HepG2 (cell line): ENCODE results near the gene HNRNPL. TPM values are rescaled to one million over a fixed set of nuclear protein-coding genes. Genes with fewer than 3 reads are reported as not detected.

Source experiments
- BORCS8-MEF2B ChIP-seq: sonication (generic); formaldehyde crosslinking; IDR thresholded peaks from 2 replicates; pipeline ENCODE4 v1.8.0; 2022; ENCODE audit warnings: mild to moderate bottlenecking, missing genetic modification reagents
- CBX1 ChIP-seq: IDR thresholded peaks from one replicate; pipeline ENCODE4 v1.6.1; 2016; ENCODE audit warnings: antibody characterized with exemption, low read depth
- EEA1 ChIP-seq: sonication (generic); formaldehyde crosslinking; IDR thresholded peaks from 2 replicates; pipeline ENCODE4 v1.5.1; 2020; ENCODE audit warnings: mild to moderate bottlenecking, missing genetic modification reagents, borderline replicate concordance
- ESRRA ChIP-seq: sonication (generic); formaldehyde crosslinking; IDR thresholded peaks from 2 replicates; pipeline ENCODE4 v1.5.1; 2020; ENCODE audit warnings: mild to moderate bottlenecking, low read depth, missing genetic modification reagents
- JUND ChIP-seq: sonication (generic); formaldehyde crosslinking; IDR thresholded peaks from 2 replicates; pipeline ENCODE4 v1.8.0; 2022; ENCODE audit warnings: mild to moderate bottlenecking, missing genetic modification reagents
- NCOA5 ChIP-seq: sonication (generic); formaldehyde crosslinking; IDR thresholded peaks from 2 replicates; pipeline ENCODE4 v1.4.0; 2020; ENCODE audit warnings: missing genetic modification reagents
- PHF21A ChIP-seq: sonication (generic); formaldehyde crosslinking; IDR thresholded peaks from 2 replicates; pipeline ENCODE4 v1.5.0; 2020; ENCODE audit warnings: mild to moderate bottlenecking, missing genetic modification reagents
- POLR2A ChIP-seq, 2 experiments: IDR thresholded peaks; 2 replicates each; pipeline ENCODE4 v1.6.1; 2011; ENCODE audit warnings: low read depth in 2 of 2, low read length in 2 of 2, mild to moderate bottlenecking in 1 of 2, moderate library complexity in 1 of 2; ENCODE audit not compliant: insufficient read depth in 1 of 2
- SRF ChIP-seq: IDR thresholded peaks from 2 replicates; pipeline ENCODE4 v1.6.1; 2011; ENCODE audit warnings: mild to moderate bottlenecking, low read depth, low read length, moderate library complexity
- ZNF329 ChIP-seq: sonication (generic); formaldehyde crosslinking; IDR thresholded peaks from 2 replicates; pipeline ENCODE4 v1.9.0; 2021; ENCODE audit warnings: low read depth, mild to moderate bottlenecking, missing genetic modification reagents
- ZNF333 ChIP-seq: sonication (generic); formaldehyde crosslinking; IDR thresholded peaks from 2 replicates; pipeline ENCODE4 v1.4.0; 2020; ENCODE audit warnings: mild to moderate bottlenecking, missing genetic modification reagents, borderline replicate concordance
- ZNF556 ChIP-seq: sonication (generic); formaldehyde crosslinking; IDR thresholded peaks from 2 replicates; pipeline ENCODE4 v1.4.0; 2020; ENCODE audit warnings: mild to moderate bottlenecking, missing genetic modification reagents, borderline replicate concordance
- ZNF605 ChIP-seq: sonication (generic); formaldehyde crosslinking; IDR thresholded peaks from 2 replicates; pipeline ENCODE4 v1.8.0; 2022; ENCODE audit warnings: mild to moderate bottlenecking, missing genetic modification reagents
- ZNF607 ChIP-seq: sonication (generic); formaldehyde crosslinking; IDR thresholded peaks from 2 replicates; pipeline ENCODE4 v1.5.1; 2020; ENCODE audit warnings: missing genetic modification reagents, mild to moderate bottlenecking, borderline replicate concordance
- ZNF660 ChIP-seq: sonication (generic); formaldehyde crosslinking; IDR thresholded peaks from 2 replicates; pipeline ENCODE4 v1.5.1; 2020; ENCODE audit warnings: mild to moderate bottlenecking, low read depth, missing genetic modification reagents, borderline replicate concordance
- polyA plus RNA-seq, 8 experiments: library from polyadenylated mRNA; depleted of rRNA in 3 of 8; stranded (reverse) in 7 of 8; unstranded in 1 of 8; fragments of >200 nt; fragmentation: Illumina TruSeq in 4 of 8; extraction: Trizol in 4 of 8; gene quantifications; 2 replicates each; pipeline versions ENCODE4 v1.2.1 to v1.2.3, GENCODE V29; 2011 to 2016; ENCODE audit warnings: low read depth in 4 of 8, missing spikeins in 1 of 8, mixed read lengths in 1 of 8; ENCODE audit not compliant: insufficient read depth in 1 of 8
- total RNA-seq, 5 experiments: library from RNA; depleted of rRNA; stranded (reverse); fragments of >200 nt; fragmentation: Illumina TruSeq; extraction: Trizol; gene quantifications; 2 replicates each; pipeline ENCODE4 v1.2.3, GENCODE V29; 2016; ENCODE audit warnings: low read depth in 1 of 5
- TF ChIP-seq, protein P1 (sequence below): sonication (generic); formaldehyde crosslinking; IDR thresholded peaks from 2 replicates; pipeline ENCODE4 v1.5.0; 2020; ENCODE audit warnings: missing genetic modification reagents
- TF ChIP-seq, protein P2 (sequence below): sonication (generic); formaldehyde crosslinking; IDR thresholded peaks from 2 replicates; pipeline ENCODE4 v1.5.0; 2020; ENCODE audit warnings: missing genetic modification reagents, mild to moderate bottlenecking, borderline replicate concordance
- TF ChIP-seq, protein P3 (sequence below): sonication (generic); formaldehyde crosslinking; IDR thresholded peaks from 2 replicates; pipeline ENCODE4 v1.4.0; 2020; ENCODE audit warnings: missing genetic modification reagents
- TF ChIP-seq, protein P4 (sequence below): sonication (generic); formaldehyde crosslinking; IDR thresholded peaks from 2 replicates; pipeline ENCODE4 v1.5.0; 2020; ENCODE audit warnings: mild to moderate bottlenecking, missing genetic modification reagents, borderline replicate concordance
- TF ChIP-seq, protein P5 (sequence below): sonication (generic); formaldehyde crosslinking; IDR thresholded peaks from 2 replicates; pipeline ENCODE4 v1.5.0; 2020; ENCODE audit warnings: mild to moderate bottlenecking, missing genetic modification reagents, moderate library complexity

Gene HNRNPL
- total and polyA plus RNA-seq, 2 of the 13 experiments (the other 11 are each of a cell fraction or from before 2014, with no cell fraction given), result 156 to 278 TPM

DNA sequence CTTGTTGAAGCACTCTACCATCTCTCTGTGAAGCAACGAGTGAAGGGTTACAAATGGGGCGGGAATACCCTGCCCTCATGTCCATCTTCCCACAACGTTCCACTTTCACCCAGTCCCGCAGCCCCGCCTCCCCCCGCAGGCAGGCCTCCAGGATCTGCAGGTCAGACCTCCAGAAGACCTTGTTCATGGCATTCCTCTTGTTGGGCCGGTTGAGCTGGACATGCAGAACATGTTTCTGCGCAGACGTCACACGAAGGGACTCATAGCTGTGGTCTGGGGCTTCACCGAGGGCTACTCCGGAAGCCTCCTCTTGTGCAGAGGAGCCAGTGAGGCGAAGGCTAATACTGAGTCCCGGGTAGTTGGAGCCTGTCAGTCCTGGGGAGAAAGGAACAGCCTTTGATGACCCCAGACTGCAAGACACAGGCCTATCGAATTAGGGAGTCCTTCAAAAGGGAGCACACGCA is 18.6 kb downstream of the HNRNPL start (continued):
- TF ChIP-seq ZNF607 (CRISPR knock-in tag) (peak; percentile 76), BORCS8-MEF2B (peak; percentile 13; the same call in 1 of the 2 replicates), CBX1 (no peak), SRF (no peak), ZNF556 (CRISPR knock-in tag) (peak; percentile 37), NCOA5 (CRISPR knock-in tag) (no peak), ZNF660 (no peak), ZNF333 (no peak), ZNF605 (no peak), ESRRA (CRISPR knock-in tag) (no peak; the same call in 1 of the 2 replicates), POLR2A (IDR thresholded peaks at IDR 0.05; ENCODE audit: insufficient read depth in 1 of 2, low read depth in 2 of 2, low read length in 2 of 2) (peak in 1 of 2 experiments; percentile 69; a peak in 1 of 4 replicates), EEA1 (peak; percentile 86; the same call in 1 of the 2 replicates), PHF21A (CRISPR knock-in tag) (no peak; the same call in 1 of the 2 replicates), JUND (CRISPR knock-in tag) (no peak; the same call in 1 of the 2 replicates), ZNF329 (CRISPR knock-in tag) (no peak; the same call in 1 of the 2 replicates)
- TF ChIP-seq, protein P1, sequence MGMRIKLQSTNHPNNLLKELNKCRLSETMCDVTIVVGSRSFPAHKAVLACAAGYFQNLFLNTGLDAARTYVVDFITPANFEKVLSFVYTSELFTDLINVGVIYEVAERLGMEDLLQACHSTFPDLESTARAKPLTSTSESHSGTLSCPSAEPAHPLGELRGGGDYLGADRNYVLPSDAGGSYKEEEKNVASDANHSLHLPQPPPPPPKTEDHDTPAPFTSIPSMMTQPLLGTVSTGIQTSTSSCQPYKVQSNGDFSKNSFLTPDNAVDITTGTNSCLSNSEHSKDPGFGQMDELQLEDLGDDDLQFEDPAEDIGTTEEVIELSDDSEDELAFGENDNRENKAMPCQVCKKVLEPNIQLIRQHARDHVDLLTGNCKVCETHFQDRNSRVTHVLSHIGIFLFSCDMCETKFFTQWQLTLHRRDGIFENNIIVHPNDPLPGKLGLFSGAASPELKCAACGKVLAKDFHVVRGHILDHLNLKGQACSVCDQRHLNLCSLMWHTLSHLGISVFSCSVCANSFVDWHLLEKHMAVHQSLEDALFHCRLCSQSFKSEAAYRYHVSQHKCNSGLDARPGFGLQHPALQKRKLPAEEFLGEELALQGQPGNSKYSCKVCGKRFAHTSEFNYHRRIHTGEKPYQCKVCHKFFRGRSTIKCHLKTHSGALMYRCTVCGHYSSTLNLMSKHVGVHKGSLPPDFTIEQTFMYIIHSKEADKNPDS (CRISPR knock-in tag), result no peak
- TF ChIP-seq, protein P2, sequence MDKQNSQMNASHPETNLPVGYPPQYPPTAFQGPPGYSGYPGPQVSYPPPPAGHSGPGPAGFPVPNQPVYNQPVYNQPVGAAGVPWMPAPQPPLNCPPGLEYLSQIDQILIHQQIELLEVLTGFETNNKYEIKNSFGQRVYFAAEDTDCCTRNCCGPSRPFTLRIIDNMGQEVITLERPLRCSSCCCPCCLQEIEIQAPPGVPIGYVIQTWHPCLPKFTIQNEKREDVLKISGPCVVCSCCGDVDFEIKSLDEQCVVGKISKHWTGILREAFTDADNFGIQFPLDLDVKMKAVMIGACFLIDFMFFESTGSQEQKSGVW (CRISPR knock-in tag), result no peak
- TF ChIP-seq, protein P3, sequence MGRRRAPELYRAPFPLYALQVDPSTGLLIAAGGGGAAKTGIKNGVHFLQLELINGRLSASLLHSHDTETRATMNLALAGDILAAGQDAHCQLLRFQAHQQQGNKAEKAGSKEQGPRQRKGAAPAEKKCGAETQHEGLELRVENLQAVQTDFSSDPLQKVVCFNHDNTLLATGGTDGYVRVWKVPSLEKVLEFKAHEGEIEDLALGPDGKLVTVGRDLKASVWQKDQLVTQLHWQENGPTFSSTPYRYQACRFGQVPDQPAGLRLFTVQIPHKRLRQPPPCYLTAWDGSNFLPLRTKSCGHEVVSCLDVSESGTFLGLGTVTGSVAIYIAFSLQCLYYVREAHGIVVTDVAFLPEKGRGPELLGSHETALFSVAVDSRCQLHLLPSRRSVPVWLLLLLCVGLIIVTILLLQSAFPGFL (CRISPR knock-in tag), result no peak
- TF ChIP-seq, protein P4, sequence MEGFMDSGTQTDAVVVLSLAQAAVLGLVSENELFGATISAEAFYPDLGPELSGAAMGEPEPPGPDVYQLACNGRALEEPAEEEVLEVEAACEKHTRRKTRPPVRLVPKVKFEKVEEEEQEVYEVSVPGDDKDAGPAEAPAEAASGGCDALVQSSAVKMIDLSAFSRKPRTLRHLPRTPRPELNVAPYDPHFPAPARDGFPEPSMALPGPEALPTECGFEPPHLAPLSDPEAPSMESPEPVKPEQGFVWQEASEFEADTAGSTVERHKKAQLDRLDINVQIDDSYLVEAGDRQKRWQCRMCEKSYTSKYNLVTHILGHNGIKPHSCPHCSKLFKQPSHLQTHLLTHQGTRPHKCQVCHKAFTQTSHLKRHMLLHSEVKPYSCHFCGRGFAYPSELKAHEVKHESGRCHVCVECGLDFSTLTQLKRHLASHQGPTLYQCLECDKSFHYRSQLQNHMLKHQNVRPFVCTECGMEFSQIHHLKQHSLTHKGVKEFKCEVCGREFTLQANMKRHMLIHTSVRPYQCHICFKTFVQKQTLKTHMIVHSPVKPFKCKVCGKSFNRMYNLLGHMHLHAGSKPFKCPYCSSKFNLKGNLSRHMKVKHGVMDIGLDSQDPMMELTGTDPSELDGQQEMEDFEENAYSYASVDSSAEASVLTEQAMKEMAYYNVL, result no peak; the same call in 1 of the 2 replicates
- TF ChIP-seq, protein P5, sequence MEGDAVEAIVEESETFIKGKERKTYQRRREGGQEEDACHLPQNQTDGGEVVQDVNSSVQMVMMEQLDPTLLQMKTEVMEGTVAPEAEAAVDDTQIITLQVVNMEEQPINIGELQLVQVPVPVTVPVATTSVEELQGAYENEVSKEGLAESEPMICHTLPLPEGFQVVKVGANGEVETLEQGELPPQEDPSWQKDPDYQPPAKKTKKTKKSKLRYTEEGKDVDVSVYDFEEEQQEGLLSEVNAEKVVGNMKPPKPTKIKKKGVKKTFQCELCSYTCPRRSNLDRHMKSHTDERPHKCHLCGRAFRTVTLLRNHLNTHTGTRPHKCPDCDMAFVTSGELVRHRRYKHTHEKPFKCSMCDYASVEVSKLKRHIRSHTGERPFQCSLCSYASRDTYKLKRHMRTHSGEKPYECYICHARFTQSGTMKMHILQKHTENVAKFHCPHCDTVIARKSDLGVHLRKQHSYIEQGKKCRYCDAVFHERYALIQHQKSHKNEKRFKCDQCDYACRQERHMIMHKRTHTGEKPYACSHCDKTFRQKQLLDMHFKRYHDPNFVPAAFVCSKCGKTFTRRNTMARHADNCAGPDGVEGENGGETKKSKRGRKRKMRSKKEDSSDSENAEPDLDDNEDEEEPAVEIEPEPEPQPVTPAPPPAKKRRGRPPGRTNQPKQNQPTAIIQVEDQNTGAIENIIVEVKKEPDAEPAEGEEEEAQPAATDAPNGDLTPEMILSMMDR (CRISPR knock-in tag), result peak; percentile 17; the same call in 1 of the 2 replicates
